HCEC 1CT (cell line): Measurements from ENCODE around the gene SLFNL1.

Experiments
- DNase-seq: peaks from one replicate; pipeline ENCODE4 v3.0.0-alpha.2; 2017

The SLFNL1 gene

GRCh38 chr1:41019353-41019745, 2.2 kb downstream of the SLFNL1 start:
- DNase-seq = no peak

GRCh38 chr1:41018018-41018410, 3.5 kb downstream of the SLFNL1 start:
- no peak for DNase-seq

GRCh38 chr1:41017141-41018017, 4.1 kb downstream of the SLFNL1 start:
- no peak for DNase-seq

GRCh38 chr1:41015897-41016470, 5.5 kb downstream of the SLFNL1 start:
- DNase-seq = no peak

- DNase-seq = no peak
Observed at GRCh38 chr1:41015281-41015896, 6.1 kb downstream of the SLFNL1 start.

GRCh38 chr1:41014871-41015270, 6.7 kb downstream of the SLFNL1 start:
- DNase-seq = no peak

GRCh38 chr1:41013796-41014195, 7.7 kb downstream of the SLFNL1 start:
- DNase-seq = no peak

GRCh38 chr1:41013024-41013423, 8.5 kb downstream of the SLFNL1 start:
- no peak for DNase-seq

GRCh38 chr1:41010345-41010744, 11.2 kb downstream of the SLFNL1 start:
- no peak for DNase-seq

GRCh38 chr1:41009466-41009865, 12.1 kb downstream of the SLFNL1 start:
- no peak for DNase-seq

GRCh38 chr1:41006942-41007865, 14.3 kb downstream of the SLFNL1 start:
- no peak for DNase-seq

GRCh38 chr1:41005876-41006275, 15.6 kb downstream of the SLFNL1 start:
- DNase-seq = no peak

GRCh38 chr1:41003640-41004220, 17.8 kb downstream of the SLFNL1 start:
- DNase-seq = peak; percentile 99

GRCh38 chr1:41003127-41003639, 18.3 kb downstream of the SLFNL1 start:
- DNase-seq = no peak

- DNase-seq = no peak
Observed at GRCh38 chr1:40998668-40999067, 22.9 kb downstream of the SLFNL1 start.

- no peak for DNase-seq
Observed at GRCh38 chr1:40997096-40997495, 24.4 kb downstream of the SLFNL1 start.

- DNase-seq = no peak
Observed at GRCh38 chr1:40989066-40989465, 32.5 kb downstream of the SLFNL1 start.

- DNase-seq = no peak
Observed at GRCh38 chr1:40988280-40988679, 33.2 kb downstream of the SLFNL1 start.

- no peak for DNase-seq
Observed at GRCh38 chr1:40987439-40988276, 33.9 kb downstream of the SLFNL1 start.

GRCh38 chr1:40986956-40987355, 34.6 kb downstream of the SLFNL1 start:
- no peak for DNase-seq

- DNase-seq = no peak
Observed at GRCh38 chr1:40986328-40986783, 35.2 kb downstream of the SLFNL1 start.
